Stimulated activated memory B cell treated with anti-CD40 and anti-IgM and Interleukin-4, amounts not matched to agents 10 μg/mL and 1 μg/mL and 100 μg/mL, for 72 hours (primary cell): ENCODE data around the gene AURKB.

ENCODE experiments used
- ATAC-seq: fragments of 150-1000 bp; cut with Tn5 transposase; 2 replicates; pipeline ENCODE4 v1.10.0; 2021
- H3K27ac Mint-ChIP-seq: one replicate; pipeline ENCODE4 v1.8.0; 2022; ENCODE audit warnings: mild to moderate bottlenecking, mixed read lengths
- H3K27me3 Mint-ChIP-seq: one replicate; pipeline ENCODE4 v1.8.0; 2022; ENCODE audit warnings: mixed read lengths
- H3K36me3 Mint-ChIP-seq: one replicate; pipeline ENCODE4 v1.8.0; 2022; ENCODE audit warnings: mixed read lengths
- H3K4me1 Mint-ChIP-seq: one replicate; pipeline ENCODE4 v1.8.0; 2022; ENCODE audit warnings: mixed read lengths
- H3K4me3 Mint-ChIP-seq: one replicate; pipeline ENCODE4 v1.8.0; 2022; ENCODE audit warnings: mild to moderate bottlenecking, moderate library complexity, mixed read lengths
- H3K9me3 Mint-ChIP-seq: one replicate; pipeline ENCODE4 v1.8.0; 2022; ENCODE audit warnings: mixed read lengths

AURKB gene

DNA sequence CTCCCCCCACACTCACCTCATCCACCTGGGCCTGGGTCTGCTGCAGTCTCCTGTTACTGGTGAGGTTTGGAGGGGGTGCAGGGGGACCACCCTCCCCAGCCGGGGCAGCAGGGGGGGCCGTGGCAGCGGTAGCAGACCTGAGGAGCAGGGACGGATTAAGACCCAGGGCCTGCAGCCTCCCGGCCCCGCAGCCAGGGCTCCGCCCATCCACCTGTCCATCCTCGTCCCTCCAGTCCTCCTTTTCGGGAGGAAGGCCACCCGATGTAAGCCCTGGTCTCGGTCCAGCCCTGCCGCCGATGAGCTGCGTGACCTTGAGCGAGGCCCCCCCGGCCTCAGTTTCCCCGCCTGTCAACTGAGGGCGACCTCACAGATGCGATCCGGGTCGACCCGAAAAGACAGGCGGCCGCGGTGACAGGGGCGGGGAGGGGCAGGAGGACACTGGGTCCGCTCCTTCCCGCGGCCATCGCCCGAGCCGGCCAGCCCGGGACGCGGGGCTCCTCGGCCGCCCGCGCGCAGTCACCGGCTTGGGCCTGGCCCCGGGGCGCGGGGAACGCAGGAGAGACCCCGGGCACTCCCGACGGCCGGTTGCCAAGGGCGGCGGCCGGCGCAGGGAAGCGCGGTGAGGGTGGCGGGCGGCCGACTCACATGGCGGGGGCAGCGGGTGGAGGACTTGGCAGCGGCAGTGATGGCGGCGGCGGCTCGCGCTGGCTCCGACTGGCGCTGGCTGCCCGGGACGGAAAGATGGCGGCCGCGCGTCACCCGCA lies 48.0 kb downstream of the AURKB start, which contains the start of gene VAMP2:
TSS of gene VAMP2 (minus strand) at position 716 of the 764 bp plus-strand sequence. CDS start at position 647, 69 bp downstream.
- ATAC-seq = peak; percentile 84
- H3K4me3 Mint-ChIP-seq = peak within 1 kb of the TSS; percentile 99
- H3K27me3 Mint-ChIP-seq = no peaks in the 10 kb centered on the region
- peak within 1 kb of the TSS; percentile 99 for H3K27ac Mint-ChIP-seq
- H3K4me1 Mint-ChIP-seq = peaks cover 63% of the 10 kb centered on the region
- H3K36me3 Mint-ChIP-seq = peaks cover 24% of the 10 kb centered on the region
- no peaks in the 10 kb centered on the region for H3K9me3 Mint-ChIP-seq

GRCh38 chr17:8161289-8162232 lies 48.8 kb downstream of the AURKB start:
- H3K4me1 Mint-ChIP-seq = peaks cover 63% of the 10 kb centered on the region

GRCh38 chr17:8160741-8161221 lies 49.6 kb downstream of the AURKB start:
- ATAC-seq = no peak
- Mint-ChIP-seq H3K36me3 (peaks cover 24% of the 10 kb centered on the region), H3K27ac (peak overlapping the region; percentile 99), H3K4me1 (peaks cover 63% of the 10 kb centered on the region), H3K9me3 (no peaks in the 10 kb centered on the region), H3K4me3 (peak overlapping the region; percentile 84), H3K27me3 (no peaks in the 10 kb centered on the region)

More at GRCh38 chr17:8161289-8162232, 48.8 kb downstream of the AURKB start:
- H3K4me3 Mint-ChIP-seq = peak overlapping the region; percentile 84
- H3K36me3 Mint-ChIP-seq = peaks cover 24% of the 10 kb centered on the region
- H3K27me3 Mint-ChIP-seq = no peaks in the 10 kb centered on the region
- ATAC-seq = no peak
- no peaks in the 10 kb centered on the region for H3K9me3 Mint-ChIP-seq
- H3K27ac Mint-ChIP-seq = peak overlapping the region; percentile 99

- ATAC-seq = no peak
- H3K27ac Mint-ChIP-seq = peak overlapping the region; percentile 99
- no peaks in the 10 kb centered on the region for H3K27me3 Mint-ChIP-seq
- H3K36me3 Mint-ChIP-seq = peaks cover 24% of the 10 kb centered on the region
- H3K9me3 Mint-ChIP-seq = no peaks in the 10 kb centered on the region
- H3K4me3 Mint-ChIP-seq = no peak overlapping the region
- H3K4me1 Mint-ChIP-seq = peaks cover 63% of the 10 kb centered on the region
These were observed 50.2 kb downstream of the AURKB start for GRCh38 chr17:8160224-8160577.

DNA sequence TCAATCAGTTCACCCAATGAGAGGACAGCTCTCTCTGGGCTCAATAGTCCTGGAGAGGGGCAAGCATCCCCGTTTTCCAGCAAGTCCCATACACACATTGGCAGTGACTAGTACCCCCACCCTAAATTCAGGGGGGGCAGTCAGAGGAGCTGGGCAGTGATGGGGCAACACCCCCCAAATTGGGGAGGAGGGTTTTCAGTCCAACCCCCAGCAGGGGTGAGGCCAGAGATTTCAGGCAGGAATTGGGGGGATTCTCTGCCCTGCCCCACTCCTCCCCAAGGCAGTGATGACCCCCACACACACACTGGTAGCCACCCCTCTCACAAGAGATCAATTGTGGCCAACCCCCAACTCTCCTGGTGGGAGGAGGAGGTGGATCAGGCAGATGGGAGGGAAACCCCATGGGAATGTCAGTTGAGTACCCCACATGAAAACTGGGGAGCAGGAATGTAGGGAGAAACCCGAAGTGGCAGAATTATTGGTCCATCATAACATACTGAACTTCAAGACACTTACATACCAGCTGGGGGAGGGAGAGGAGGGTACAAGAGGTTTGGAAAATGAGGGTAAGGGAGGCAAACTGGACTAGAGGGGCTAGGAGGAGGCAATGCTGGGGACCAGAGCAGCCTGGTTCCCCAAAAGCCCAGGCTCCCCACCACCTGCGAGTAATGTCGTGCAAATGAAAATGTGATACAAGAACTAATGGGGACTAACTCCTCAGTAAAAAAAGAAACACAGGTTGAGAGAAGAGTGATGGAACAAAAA lies 50.7 kb downstream of the AURKB start:
- Mint-ChIP-seq H3K27me3 (no peaks in the 10 kb centered on the region), H3K9me3 (no peaks in the 10 kb centered on the region), H3K27ac (peak overlapping the region; percentile 99), H3K4me1 (peaks cover 59% of the 10 kb centered on the region), H3K4me3 (no peak overlapping the region), H3K36me3 (peaks cover 24% of the 10 kb centered on the region)
- no peak for ATAC-seq

GRCh38 chr17:8159032-8159400 lies 51.4 kb downstream of the AURKB start:
- peaks cover 53% of the 10 kb centered on the region for H3K4me1 Mint-ChIP-seq

DNA sequence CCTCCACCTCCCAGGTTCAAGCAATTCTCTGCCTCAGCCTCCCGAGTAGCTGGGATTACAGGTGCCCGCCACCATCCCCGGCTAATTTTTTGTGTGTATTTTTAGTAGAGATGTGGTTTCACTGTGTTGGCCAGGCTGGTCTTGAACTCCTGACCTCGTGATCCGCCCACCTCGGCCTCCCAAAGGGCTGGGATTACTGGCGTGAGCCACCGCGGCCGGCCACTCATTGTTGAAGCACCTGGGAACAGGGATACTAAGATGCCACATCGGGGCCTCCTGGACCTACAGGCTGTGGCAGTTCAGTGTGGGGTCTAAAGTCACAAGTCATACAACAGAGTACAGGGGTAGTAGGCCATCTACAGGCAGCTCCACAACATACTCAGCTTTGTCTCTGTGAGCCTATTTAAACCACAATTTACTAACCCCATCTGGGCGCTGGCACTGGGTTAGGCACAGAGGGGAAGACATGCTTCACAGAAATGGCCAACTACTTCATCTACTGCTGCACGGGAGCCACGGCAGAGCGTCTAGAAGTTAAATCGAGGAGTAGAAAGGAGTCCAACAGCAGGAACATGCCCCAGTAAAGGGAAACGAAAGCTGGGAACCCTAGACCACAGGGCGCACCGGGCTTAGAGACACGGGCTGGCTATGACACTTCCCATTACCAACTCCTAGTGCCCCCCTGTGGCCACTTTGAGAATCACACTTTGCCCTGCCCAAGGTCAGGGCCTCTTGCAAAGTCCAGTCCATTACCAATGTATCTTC lies 51.9 kb downstream of the AURKB start:
- Mint-ChIP-seq H3K4me3 (peak overlapping the region; percentile 34), H3K36me3 (peaks cover 24% of the 10 kb centered on the region), H3K9me3 (no peaks in the 10 kb centered on the region), H3K27me3 (no peaks in the 10 kb centered on the region), H3K27ac (peak overlapping the region; percentile 76), H3K4me1 (peaks cover 47% of the 10 kb centered on the region)
- peak; percentile 16 for ATAC-seq

More at GRCh38 chr17:8159032-8159400, 51.4 kb downstream of the AURKB start:
- Mint-ChIP-seq H3K36me3 (peaks cover 24% of the 10 kb centered on the region), H3K27me3 (no peaks in the 10 kb centered on the region), H3K4me3 (no peak overlapping the region), H3K9me3 (no peaks in the 10 kb centered on the region), H3K27ac (peak overlapping the region; percentile 76)
- no peak for ATAC-seq

GRCh38 chr17:8156246-8156992 lies 54.0 kb downstream of the AURKB start:
- Mint-ChIP-seq H3K36me3 (peaks cover 21% of the 10 kb centered on the region), H3K9me3 (no peaks in the 10 kb centered on the region), H3K4me1 (peaks cover 32% of the 10 kb centered on the region), H3K4me3 (no peak overlapping the region), H3K27me3 (no peaks in the 10 kb centered on the region), H3K27ac (no peak overlapping the region)
- ATAC-seq = peak; percentile 95

- Mint-ChIP-seq H3K27ac (no peak overlapping the region), H3K4me1 (peaks cover 27% of the 10 kb centered on the region), H3K4me3 (no peak overlapping the region), H3K27me3 (no peaks in the 10 kb centered on the region), H3K9me3 (no peaks in the 10 kb centered on the region), H3K36me3 (peaks cover 16% of the 10 kb centered on the region)
- peak; percentile 1 for ATAC-seq
These were observed 54.5 kb downstream of the AURKB start for GRCh38 chr17:8155996-8156245.

DNA sequence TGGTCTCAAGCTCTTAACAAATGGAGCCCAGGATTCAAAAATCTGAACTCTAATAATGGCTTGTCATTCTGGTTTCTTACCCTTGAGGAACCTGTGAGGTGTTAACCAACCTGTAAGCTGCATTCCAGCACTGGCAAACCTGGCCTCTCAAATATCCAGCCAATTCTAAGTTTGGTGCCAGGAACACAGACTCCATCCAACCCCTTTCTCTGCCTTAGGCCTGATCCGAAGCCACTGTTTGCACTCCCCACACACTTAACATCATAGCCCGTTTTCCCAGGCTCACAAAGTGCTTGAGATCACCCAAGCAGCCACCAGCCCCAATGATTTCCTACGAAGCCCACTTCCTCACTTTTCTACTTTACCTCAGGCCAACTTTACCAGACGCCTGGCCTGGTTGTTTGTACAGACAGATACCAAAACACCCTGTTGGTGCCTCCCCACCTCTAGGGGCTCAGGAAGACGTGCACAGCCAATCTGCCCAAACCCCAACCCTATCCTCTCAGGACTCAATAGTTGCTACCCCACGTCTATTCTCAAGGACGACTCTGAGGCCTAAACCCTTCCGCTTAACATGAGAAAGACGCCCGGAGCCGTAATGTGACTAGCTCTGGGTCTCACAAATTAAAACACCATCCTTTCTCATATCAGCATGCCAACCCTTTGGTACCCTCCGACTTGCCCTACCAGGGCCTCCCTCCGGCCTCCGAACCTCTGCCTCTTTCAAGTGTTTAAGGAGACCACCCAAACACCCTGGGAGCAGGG lies 55.0 kb downstream of the AURKB start:
- no peak for ATAC-seq
- Mint-ChIP-seq H3K27ac (no peak overlapping the region), H3K27me3 (no peaks in the 10 kb centered on the region), H3K4me3 (no peak overlapping the region), H3K36me3 (peaks cover 11% of the 10 kb centered on the region), H3K9me3 (no peaks in the 10 kb centered on the region), H3K4me1 (peaks cover 27% of the 10 kb centered on the region)
